HG03565 (cell line): ENCODE data around the gene CALML4.
"Not testable (repeated sequence)": the region's sequence is repeated elsewhere in the genome, so short reads cannot be mapped to it uniquely, and the experiment has no call there.

Experiments
- ATAC-seq: cut with Tn5 transposase; IDR thresholded peaks from one replicate; pipeline ENCODE4 v1.9.1; 2021; ENCODE audit warnings: mild to moderate bottlenecking, moderate library complexity; ENCODE audit not compliant: unreplicated experiment

CALML4 gene

DNA sequence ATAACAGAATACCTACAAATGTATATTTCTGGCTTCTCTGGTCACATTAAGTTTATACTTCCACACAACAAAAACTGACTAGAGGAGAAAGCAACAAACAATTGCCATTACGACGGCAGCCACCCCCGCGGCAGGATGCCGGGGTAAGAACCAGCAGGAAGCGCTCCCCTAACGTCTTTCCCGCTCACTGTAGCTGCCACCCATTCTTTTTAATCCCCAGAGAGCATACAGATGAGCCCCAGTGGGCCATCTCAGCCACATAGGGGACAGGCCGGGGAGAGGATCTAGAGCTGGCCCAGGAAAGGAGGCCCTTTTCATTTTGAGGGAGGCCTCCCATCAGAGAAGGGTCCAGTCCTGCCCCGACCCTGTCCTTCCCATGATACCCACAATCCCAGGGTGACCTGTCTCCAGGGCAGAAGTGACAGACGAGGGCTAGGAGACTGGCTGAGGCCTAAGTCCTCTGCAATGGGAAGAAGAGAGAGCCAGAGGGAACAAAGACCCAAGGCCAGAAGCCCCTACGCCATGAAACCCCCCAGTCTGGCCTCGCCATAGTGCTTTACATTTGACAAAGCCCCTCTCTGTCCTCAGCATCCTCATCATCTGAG lies 3.6 kb upstream of the CALML4 start:
- ATAC-seq = no peak

DNA sequence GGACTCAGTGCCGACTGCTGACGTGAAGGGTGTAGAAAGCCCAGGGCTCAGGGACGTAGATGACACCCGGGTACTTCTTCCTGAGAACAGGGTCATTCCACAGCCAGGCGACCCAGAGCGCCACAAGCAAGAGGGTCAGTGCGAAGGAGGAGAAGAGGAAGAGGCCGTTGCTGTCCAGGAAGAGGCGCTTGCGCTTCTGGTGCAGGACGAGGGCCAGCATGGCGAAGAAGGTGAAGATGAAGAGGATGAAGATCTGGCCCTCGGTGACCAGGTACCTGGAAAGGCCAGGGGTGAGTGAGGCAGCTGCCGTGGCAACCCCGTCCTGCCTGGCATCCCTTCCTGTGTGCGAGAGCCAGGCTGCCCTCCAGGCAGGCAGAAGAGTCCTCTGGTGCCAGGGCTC lies 3.0 kb upstream of the CALML4 start:
- no peak for ATAC-seq

DNA sequence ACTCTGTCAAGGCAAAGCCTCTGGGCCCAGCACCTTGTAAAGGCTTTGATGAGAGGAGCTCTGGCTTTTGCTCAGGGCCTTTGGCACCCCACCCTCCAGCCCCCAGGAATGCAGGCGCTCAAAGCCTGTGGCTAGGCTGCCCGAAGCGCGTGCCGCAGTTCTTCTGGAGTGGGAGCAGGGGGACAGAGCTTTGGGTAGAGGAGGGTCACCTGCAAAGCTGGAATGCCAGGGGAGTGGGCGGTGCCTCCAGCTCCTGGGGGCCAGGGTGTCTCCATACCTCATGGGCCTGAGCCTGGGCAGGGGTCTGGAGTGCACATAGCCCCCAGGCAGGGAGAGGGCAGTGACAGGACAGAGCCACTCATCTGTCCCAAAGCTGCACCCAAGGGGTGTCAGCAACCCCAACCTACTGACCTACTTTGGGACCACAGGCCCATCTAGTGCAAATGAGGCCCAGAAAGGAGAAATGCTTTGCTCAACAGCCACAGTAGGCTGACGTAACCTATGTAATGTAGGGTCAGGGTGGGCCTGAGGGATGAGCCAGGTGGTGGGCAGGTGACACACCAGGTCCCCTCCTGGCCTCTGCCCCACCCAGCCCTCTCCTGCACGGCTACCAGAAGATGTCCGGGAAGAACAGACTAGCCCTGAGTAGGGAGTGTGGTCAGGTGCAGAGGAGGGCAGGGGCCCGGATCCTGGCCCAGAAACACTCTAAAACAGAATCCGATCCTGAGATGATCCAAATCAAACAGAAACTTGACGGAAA lies 2.2 kb upstream of the CALML4 start:
- ATAC-seq = no peak

DNA sequence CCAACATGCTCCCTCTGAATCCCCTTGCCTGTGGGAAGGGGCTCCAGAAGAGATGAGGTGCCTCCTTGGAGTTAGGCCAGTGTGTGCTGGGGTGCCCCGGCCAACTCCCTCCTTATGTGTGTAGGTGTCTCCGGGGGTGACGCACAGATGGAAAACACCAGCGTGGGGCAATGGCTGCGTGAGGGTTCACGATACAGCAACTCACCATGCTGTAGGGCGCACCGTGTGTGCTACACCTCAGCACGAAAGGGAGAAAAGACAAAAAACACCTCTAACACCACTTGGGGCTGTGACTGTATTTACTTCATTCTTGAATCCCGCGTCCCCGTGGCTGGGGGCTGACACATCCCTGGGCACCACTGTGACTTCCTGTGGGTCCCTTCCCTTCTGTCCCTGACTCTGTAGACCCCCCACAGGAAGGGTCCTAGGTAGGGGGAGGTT lies 1.6 kb upstream of the CALML4 start:
- no peak for ATAC-seq

DNA sequence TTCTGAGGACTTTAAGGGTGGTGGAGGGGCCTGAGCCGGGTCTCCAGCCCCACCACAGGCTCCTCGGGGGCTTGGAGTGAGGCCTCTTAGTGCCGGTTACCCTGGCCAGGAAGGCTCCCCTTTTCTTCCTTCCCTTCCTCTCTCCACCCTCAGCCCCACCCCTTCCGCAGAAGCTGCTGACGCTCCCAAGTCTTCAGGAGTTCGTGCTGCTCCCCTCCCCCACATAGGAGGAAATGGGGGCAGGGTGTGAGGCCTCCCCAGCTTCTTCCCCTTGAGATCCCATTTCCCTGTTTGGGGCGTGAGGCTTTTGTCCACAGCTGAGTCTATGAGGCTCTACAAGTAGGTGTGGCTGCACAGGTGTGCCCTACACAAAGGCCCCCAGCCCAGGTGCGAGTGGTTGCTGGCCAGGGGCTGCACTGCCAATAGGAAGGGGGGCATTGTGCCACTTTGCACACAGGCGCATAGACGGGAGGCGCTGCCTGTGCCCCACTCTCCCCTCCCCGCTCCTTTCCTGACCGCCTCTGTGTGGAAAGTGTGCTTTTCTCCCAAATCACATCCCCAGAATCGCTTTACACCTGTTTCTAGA lies 915 bp upstream of the CALML4 start:
- ATAC-seq = no peak

DNA sequence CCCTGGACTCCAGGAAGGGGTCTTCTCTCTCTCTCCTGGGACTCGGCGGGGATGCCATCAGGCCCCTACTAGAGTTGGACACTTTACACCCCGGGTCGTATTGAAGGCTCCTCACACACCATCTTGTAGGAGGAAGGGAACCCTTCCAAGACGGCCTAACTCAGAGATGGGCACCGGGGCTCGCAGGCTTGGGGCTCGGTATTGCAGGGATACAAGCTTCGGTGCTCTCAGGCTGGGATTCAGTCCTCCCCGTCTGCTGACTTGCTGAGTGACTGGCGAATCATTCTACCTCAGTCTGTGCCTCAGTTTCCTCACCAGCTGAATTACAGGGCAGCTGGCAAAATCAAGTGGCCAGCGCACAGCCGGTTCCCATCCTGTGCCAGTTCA lies 419 bp upstream of the CALML4 start:
- no peak for ATAC-seq

DNA sequence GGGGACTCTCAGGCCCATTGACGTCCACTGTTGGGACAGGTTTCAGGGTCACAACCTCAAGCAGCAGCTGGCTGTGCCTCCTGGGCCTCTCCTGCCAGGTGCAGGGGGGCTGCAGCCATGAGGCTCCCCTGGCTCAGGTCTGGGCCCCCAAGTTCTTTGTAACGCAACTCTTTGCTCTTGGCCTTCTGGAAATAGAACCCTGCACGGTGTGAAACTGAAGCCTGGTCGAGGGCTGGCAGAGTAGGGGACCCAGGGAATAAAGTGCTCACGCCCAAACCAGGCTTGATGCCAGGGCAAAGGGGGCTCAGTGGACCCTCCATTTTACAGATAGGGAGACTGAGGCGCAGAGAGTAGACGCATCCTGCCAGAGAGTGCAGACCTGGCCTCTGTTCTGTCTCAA lies 771 bp downstream of the CALML4 start:
- no peak for ATAC-seq

DNA sequence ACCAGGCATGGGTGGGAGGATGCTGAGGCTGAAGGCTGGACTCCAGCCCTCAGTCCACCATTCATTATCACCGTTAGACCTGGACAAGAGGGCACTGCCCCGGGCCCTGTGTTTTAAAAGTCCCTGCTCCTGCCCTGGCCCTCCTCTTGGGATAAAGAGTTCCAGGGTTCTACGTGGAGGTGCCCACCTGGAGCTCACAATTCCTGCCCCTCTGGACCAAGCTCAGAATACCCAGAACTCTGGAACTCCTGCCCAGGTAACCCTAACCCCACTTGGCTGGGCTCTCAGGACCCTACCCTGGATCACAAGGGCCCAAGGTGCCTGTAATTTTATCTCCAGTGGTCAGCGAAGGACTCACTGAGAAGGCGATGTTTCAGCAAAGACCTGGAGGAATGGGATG lies 1.2 kb downstream of the CALML4 start:
- ATAC-seq = no peak

DNA sequence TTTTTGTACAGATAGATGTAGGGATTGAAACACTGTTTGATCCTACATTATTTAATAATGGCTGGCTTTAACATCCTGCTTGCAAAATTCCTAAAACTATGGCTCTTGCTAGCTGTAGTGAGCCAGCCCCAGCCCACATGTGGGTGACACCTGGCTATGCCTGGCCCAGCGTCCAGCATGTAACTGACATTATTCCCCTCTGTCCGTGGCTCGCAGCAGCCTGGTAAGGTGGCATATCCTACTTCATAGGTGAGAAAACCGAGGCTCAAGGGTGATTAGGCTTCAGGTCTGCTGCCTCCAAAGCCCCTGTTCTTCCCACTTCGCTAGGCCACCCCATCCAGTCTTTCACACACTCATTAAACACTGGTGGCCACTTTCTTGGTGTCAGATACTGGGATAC lies 1.6 kb downstream of the CALML4 start:
- no peak for ATAC-seq

DNA sequence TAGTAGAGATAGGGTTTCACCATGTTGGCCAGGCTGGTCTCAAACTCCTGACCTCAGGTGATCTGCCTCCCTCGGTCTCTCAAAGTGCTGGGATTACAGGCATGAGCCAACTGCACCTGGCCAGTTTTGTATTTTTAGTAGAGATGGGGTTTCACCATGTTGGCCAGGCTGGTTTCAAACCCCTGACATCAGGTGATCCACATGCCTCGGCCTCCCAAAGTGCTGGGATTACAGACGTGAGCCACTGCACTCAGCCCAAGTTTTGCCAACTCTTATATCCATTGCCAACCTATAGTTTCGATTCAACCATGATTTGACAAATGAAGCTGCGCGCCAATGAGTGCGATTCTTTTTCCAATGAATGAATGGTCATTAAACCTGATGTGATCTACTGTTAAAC lies 2.1 kb downstream of the CALML4 start:
- ATAC-seq = not testable (repeated sequence)

DNA sequence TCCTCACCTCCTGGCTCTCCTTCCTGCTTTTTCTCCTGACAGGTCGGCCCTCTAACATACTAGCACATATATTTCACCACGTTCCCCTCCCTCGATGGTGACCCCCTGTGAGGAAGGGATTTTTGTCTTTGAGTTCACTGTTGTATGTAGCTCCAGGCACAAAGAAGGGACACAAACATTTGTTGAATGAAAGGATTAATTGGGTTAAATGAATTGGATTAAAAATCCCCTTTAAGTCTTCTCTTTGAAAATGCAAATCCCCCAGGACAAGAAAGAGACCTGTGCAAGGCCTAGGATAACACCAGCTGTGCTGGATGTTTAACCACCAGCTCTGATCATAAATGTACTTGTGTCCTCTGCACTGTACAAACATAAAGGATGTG lies 3.3 kb downstream of the CALML4 start:
- ATAC-seq = no peak

DNA sequence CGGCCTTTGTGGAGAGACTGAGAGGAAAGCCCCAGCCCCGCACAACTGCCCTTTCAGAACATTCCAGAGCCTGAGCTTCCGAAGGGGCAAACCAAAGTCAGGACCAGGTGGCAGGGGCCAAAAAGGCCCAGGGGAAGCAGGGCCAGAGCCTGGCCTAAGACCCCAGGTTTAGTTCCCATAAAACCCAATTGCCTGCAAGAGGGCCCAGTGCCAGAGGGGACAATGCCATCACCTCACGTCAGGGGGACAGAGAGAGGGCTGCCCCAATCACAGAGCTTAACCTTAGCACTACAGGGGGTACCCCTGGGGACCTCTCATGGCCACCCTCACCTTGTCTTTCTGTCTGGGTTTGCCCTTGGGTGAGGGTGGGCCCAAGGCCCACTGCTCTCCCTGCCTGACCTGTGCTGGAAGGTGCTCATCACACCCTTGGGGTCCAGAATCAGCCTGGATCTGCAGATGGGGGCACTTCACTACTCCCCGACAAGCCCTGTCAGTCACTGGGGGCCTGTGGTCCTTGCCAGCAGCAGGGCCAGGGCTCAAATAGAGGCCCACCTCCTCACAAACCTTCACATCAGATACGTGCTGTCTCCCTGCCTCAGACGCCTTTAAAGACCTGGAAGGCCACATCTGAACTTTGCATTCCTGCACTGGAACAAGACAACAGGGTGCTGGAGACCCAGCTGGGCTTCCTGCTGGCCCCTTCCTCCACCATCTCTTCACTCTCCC lies 3.8 kb downstream of the CALML4 start:
- no peak for ATAC-seq

DNA sequence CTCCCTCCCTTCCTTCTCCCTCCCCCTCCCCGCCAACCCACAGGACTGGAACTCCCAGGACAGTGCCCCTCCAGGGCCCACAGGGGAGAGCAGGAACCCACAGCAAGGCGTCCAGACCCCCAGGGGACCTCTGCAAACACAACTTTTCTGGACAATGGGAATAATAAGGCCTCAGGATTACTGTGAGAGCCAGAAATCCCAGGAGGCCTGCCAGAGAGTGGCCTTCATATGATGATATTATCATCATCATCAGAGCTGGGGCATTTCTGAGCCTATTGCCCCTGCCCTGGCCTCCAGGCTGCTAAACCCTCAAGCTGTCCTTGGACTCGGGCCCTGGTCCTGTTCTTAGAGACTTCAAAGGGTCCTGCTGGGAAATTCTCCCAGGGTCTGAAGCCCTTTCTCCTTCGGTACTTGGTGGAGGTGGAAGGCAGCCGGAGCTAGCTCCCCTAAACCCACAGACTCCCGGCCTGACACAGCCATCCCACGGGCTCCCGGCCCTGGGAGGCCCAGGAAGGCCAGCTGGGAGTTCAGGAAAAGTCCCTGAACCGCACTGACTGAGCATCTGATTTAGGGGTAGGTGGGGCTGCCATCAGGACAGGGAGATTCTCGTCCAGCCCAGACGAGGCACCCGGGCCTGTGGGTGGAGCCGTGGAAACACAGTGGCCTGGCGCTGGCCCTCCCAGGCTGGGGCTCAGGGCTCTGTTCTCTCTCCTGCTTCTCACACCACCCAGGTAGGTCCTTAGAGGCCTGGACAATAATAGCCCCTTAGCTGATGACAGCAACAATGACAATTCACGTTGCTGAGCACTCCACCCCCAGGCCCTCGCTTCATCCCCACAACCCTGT lies 4.9 kb downstream of the CALML4 start:
- no peak for ATAC-seq

DNA sequence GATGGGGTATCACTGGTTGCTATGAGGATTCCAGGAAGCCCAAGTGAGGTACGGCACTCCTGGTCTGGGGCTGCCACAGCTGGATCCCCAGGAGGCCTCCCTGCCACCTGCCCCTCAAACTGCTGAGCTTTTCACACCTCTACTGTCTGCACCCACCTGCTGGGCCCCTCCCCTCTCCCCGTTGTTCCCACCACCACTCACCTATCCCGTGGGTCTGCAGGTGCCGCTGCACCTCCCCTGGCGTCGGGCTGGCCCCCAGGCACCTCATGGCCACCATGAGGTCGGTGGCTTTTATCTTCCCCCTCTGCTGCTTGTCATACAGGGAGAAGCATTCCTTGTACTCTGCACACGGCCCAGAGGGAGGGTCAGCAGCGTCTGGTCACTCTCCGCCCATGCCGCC lies 5.8 kb downstream of the CALML4 start:
- ATAC-seq = no peak

DNA sequence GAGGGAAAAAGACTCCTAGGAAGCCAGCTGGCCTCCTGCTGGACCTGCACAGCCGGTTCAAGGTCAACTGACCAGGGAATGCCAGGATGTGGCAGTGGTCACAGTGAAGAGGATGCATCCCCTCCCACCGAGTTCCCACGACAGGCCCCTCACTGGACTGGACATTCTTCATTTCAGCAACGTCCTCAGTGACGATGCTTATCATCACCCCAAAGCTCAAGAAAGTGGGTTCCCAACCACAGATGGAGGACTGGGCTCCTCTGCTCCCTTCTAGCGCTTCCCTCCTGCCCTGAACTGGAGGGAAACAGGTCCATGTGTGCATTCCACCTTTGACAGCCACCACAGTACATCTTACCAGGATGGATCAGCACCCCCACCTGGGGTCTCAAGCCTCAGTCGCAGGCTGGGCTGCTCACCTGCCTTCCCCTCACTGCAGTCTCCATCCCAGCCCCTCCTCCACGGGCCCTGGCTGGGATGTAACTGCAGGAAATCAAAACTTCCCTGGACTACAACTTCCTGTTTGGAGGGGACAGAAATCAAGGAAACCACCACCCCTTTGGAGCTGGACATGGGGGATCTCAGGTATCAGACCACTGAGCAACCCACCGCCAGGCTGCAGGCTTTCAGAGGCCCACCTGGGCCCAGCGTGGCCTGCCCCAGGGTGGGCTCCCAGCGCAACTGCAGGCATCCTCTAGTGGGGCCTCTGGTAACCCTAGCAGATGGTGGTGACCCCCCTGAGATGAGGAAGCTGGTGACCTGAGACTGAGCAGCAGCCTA lies 7.3 kb downstream of the CALML4 start:
- ATAC-seq = no peak

DNA sequence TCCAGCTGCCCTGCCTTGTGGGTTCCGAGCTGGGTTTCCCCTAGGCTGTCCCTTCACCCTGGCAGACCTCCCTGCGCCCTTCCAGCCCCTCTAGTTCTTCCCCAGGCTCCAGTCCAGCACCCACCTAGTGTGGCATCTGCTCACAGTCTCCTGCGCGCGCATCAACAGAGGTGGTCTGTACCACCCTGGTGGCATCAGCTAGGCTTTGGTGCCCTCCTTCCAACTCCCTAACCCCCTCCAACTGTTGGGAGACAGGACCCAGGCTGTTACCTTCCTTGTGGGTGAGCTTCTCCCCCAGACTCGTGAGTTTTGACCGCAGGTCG lies 8.0 kb downstream of the CALML4 start:
- ATAC-seq = no peak

DNA sequence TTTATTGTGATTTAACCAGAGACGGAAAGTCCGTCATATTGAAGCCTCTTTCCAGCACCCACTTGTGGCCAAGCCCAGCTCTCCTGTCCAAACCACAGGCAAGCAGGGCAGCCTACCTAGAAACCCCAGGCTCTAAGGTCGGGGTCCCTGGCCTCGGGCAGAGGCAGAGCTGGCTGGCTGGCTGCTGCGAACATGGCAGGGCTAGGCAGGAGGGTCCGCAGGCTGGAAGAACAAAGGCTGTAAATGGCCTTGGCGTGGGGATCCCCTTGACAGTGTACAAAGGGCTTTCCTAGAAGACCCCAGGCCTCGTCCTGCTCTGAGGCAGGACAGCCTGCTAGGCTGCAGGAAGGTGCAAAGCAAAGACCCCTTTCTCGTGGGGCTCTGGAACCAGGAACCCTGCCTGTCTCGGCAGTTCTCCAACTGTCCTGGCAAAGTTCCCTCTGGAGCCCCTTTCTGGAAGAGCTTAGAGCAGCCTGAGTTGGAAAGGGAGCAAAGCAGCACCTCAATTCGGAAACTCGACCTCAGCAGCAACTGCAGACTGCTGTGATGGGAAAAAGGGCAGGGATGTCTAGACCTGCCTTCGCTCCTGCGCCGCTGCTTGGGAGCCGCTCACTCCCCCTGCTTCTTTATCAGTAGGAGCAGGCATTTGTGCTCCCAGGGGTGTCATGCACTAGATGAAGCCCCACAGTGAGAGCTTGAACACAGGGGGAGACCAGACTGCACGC lies 8.5 kb downstream of the CALML4 start:
- ATAC-seq = no peak

DNA sequence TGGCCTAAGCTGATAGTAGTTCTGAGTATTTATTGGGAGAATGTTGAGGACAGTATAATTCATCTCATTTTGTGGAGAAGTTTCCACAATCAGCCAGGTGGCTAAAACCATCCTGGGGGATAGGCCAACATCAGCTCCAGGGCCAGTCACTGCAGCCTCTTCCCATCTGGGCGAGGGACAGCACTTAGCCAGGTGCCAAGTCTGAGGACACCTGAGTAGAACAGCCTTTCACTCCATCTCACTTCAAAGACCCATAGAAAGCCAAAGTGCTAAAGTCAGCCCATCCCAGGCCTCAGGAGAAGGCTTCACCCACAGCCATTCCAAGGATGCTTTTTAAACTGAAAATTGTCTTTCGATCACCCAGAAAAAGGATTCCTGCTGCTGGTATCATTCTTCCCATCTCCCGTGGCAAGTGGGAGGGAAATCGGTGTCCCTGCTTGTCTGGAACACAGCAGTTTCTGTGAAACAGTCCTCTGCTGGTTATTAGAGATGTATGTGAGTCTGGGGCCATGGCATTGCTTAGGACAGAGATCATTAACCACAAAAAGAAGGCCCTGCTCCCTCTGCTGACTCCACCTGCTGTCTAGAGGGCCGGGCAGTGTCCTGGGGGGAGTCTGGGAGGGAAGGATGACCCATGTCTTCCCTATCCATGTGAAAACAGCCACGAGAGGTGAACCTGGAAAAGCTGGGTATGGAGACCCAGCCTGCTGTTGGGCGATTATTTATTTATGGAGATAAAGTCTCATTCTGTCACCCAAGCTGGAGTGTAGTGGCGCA lies 9.6 kb downstream of the CALML4 start:
- no peak for ATAC-seq
